NT2/D1 (cell line): ENCODE measurements around the gene KLHL1.

Source experiments
- SUZ12 ChIP-seq: IDR thresholded peaks from 2 replicates; pipeline ENCODE4 v1.6.1; 2011; ENCODE audit not compliant: insufficient read length, insufficient read depth; ENCODE audit errors: extremely low read depth
- YY1 ChIP-seq: IDR thresholded peaks from 2 replicates; pipeline ENCODE4 v1.6.1; 2011; ENCODE audit not compliant: insufficient read length, insufficient read depth
- ZNF274 ChIP-seq: IDR thresholded peaks from 2 replicates; pipeline ENCODE4 v1.6.1; 2011; ENCODE audit warnings: mild to moderate bottlenecking, low read depth, low read length

- TF ChIP-seq SUZ12 (no peak), ZNF274 (no peak), YY1 (no peak)
Measured at GRCh38 chr13:69828527-69828926, 279.7 kb downstream of the KLHL1 start.
